ENCODE measurements around the gene GIMAP8. TPM values are rescaled to one million over a fixed set of nuclear protein-coding genes. Genes with fewer than 3 reads are reported as not detected.
A peak's percentile ranks its signal among the peaks of the same experiment; 100 is the strongest.

The GIMAP8 gene
- total and polyA plus RNA-seq, 12 donors = 13.4 to 39.4 (median 17.9) TPM

DNA sequence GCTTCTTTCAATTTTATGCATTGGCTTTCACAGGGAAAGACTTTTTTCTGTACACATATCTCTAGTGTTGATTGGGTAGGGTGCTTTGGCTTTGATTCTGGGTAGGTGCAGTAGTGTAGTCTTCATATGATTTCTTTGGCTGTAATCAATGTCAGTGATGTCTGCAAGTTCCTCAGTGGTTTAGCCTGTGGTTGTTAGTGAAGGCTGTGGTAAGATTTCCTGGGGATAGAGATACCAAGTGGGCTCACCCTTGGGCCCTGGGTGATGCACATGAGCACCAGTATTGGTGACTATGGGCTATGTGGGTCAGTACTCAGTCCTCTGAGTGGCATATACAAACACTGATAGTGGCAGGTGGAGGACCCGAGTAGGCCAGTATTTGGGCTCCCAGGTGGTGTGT is 13.0 kb downstream of the GIMAP8 start:
- no peak overlapping the region for H3K27ac ChIP-seq
- peaks cover 0 to 44% (median 20%) of the 10 kb centered on the region in 9 donors for H3K4me1 ChIP-seq
- TF ChIP-seq CTCF (IDR thresholded peaks at IDR 0.05) = no peak
- intact Hi-C loops (cut with DNase I) = no loop called here
- peaks cover 0 to 74% (median 6%) of the 10 kb centered on the region in 9 donors for H3K36me3 ChIP-seq
- no peaks in the 10 kb centered on the region for H3K27me3 ChIP-seq
- no peak for DNase-seq
- peaks cover 0 to 45% (median 24%) of the 10 kb centered on the region in 11 donors for H3K9me3 ChIP-seq
- WGBS, 2 donors = 70 to 96% methylated on average over 1 of the region's 1 CpG
- H3K4me3 ChIP-seq = no peak overlapping the region
- ATAC-seq = no peak

DNA sequence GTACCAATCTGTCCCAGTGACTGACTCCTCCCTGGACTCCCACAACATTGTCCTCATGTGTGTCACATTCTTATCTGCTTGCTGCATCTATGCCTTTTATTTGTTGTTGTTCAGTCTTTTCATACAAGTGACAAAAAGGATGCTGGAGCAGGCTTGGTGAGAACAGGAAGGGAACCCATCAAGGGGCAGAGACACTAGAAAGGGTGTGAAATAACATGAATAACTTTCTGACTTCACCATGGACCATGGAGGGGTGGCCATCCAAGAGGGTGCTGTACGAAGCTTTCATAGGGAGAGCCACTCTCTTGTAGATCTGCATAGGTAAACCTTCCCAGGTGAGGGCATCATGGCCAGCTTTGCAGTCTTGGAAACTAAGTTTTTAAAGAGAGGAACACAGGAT is 14.5 kb downstream of the GIMAP8 start:
- no peak overlapping the region for H3K4me3 ChIP-seq
- H3K27ac ChIP-seq = peak overlapping the region in 3 of 10 donors; percentile 43 to 73 (median 65)
- TF ChIP-seq CTCF (IDR thresholded peaks at IDR 0.05) = no peak
- DNase-seq (no peak), ATAC-seq (no peak)
- H3K4me1 ChIP-seq = peaks cover 0 to 50% (median 21%) of the 10 kb centered on the region in 9 donors
- peaks cover 0 to 39% (median 24%) of the 10 kb centered on the region in 11 donors for H3K9me3 ChIP-seq
- intact Hi-C loops (cut with DNase I) = loop anchor here in 3 of 10 donors (5.0 kb wide), 1 partner anchor 52 kb away; no protein-coding TSS in a partner anchor
- H3K27me3 ChIP-seq = no peaks in the 10 kb centered on the region
- WGBS, 2 donors = 90 to 91% methylated on average over 1 of the region's 1 CpG
- H3K36me3 ChIP-seq = peaks cover 0 to 74% (median 6%) of the 10 kb centered on the region in 9 donors

GRCh38 chr7:150465414-150465813 is 15.0 kb downstream of the GIMAP8 start:
- Histone ChIP-seq H3K27me3 (no peaks in the 10 kb centered on the region), H3K9me3 (peaks cover 0 to 34% (median 24%) of the 10 kb centered on the region in 11 donors), H3K4me1 (peaks cover 0 to 51% (median 21%) of the 10 kb centered on the region in 9 donors), H3K27ac (peak overlapping the region in 4 of 10 donors; percentile 43 to 73 (median 62)), H3K4me3 (peak overlapping the region in 1 of 10 donors; percentile 0), H3K36me3 (peaks cover 0 to 73% (median 6%) of the 10 kb centered on the region in 9 donors)
- ATAC-seq (no peak), DNase-seq (no peak)
- intact Hi-C loops (cut with DNase I) = loop anchor here in 3 of 10 donors (5.0 kb wide), 1 partner anchor 52 kb away; no protein-coding TSS in a partner anchor
- WGBS, 2 donors = 93 to 96% methylated on average over 2 of the region's 2 CpGs
- no peak for TF ChIP-seq CTCF (IDR thresholded peaks at IDR 0.05)

DNA sequence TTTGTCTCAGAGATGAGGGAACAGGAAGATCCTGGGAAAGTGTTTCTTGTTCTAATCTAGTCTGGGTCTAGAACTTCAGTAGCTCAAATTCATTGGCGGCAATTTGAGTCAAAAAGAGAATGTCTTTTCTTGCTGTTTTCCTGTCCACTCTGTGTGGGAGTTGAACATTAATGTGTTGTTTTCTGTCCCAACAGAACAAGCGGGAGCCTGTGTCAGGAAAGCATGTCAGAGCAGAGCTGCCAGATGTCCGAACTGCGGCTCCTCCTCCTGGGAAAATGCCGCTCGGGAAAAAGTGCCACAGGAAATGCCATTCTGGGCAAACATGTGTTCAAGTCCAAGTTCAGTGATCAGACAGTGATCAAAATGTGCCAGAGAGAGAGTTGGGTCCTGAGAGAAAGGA is 16.0 kb downstream of the GIMAP8 start:
- intact Hi-C loops (cut with DNase I) = loop anchor here in 3 of 10 donors (5.0 kb wide), 1 partner anchor 51 kb away; no protein-coding TSS in a partner anchor
- TF ChIP-seq CTCF (IDR thresholded peaks at IDR 0.05) = no peak

More for the DNA sequence above, 16.0 kb downstream of the GIMAP8 start:
- Histone ChIP-seq H3K27ac (peak overlapping the region; percentile 10 to 73 (median 46)), H3K4me3 (peak overlapping the region; percentile 10 to 54 (median 42)), H3K27me3 (no peaks in the 10 kb centered on the region), H3K36me3 (peaks cover 0 to 74% (median 6%) of the 10 kb centered on the region in 9 donors), H3K9me3 (peaks cover 0 to 24% (median 15%) of the 10 kb centered on the region in 11 donors), H3K4me1 (peaks cover 0 to 62% (median 31%) of the 10 kb centered on the region in 9 donors)
- 49 to 64% methylated on average over 6 of the region's 6 CpGs for WGBS, 2 donors
- ATAC-seq = peak; percentile 36 to 87 (median 76)
- DNase-seq = no peak
